ENCODE measurements around the gene B3GALT6.

B3GALT6 gene

GRCh38 chr1:1262758-1263157 lies 30.7 kb downstream of the B3GALT6 start:
- no peak for DNase-seq (ENCODE audit: low spot score)

DNA sequence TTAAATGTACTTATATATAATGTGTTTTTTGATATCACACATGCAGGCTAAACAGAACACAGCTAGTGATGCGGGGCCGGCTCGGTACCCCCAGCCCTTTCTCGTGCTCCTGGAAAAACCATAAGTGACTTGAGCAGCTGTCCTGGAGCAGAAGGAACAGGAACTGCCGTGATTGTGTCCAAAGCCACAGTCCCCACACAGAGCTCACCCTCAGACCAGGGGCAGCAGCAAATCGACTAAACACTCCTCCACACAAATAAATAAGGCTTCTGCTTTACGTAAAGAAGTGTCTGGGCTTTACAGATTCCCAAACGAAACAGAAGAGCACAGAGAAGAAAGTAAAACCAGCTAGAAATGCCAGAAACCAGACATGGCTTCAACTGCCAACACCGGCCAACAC lies 32.0 kb downstream of the B3GALT6 start:
- no peak for DNase-seq (ENCODE audit: low spot score)

GRCh38 chr1:1264868-1265272 lies 32.8 kb downstream of the B3GALT6 start:
- DNase-seq (ENCODE audit: low spot score) = no peak

DNA sequence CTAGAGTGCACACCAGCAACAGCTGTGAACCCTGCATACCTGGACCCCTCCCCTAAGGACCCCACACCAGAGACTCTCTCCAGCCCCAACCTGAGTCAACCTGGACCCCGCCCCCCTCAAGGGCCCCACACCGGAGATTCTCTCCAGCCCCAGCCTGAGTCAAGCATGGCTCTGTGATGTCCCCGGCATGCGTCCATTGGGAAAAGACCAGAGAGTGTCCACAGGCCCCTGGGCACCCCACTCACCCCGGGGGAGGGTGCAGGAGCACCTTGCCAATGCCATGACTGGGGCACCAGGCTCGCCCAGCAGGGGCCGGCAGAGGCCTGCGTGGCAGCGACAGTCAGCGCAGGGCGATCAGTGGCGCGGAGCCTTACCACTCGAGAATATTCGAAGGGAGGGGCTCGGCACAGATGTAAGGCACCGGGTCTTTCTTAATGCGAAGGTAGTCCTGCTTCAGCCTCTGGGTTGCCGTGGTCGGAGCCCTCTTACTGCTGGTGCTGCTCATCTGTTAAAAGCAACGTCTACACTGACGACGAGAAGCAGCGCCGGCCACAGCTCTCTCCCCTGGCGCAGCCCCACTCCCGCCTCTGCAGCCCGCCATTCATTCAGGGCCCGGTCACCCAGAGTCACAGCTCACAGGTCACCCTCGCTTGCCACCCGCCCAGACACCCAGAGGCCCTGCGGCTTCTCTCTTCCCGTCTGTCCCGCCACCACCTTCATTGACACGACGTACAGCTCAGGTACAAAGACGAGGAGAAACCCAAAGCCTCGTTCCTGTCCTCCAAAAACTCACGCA lies 35.6 kb downstream of the B3GALT6 start:
- DNase-seq (ENCODE audit: low spot score) = no peak

DNA sequence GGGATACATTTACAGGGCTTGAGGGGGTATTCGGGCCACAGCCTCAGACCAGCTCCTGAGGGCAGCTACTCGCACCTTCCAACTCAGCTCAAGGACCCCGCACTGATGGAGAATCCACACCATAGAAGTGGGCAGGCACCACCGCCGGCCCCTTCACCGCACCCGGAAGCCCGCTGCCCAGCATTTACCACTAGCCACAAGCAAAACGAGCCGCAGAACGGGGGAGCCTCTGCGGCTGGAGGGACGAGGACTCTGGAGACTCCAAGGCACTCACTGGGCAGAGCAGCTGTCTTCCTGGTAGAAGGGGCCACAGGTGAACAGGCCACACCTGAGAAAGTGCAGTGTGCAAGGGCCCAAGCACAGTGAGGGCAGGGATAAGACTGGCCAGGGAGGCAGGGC lies 36.2 kb downstream of the B3GALT6 start:
- no peak for DNase-seq (ENCODE audit: low spot score)

DNA sequence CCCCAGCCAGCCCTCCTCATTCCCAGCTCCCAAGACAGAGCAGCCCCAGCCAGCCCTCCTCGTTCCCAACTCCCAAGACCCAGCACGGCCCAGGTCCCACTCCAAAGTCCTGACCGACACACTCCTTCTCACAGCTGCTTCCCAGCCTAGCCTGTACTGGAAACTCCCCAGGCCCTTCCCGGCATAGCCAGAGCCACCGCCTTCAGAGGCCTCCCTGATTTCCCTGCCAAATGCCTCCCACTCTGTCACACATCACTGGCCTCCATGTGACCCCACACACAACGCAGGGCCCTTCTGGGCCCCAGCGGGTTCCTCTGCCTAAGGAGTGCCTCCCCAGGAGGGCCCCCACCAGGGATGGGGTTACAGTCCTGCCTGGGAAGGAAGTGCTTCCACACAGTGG lies 38.8 kb downstream of the B3GALT6 start:
- no peak for DNase-seq (ENCODE audit: low spot score)

- no peak for DNase-seq (ENCODE audit: low spot score)
These were observed 40.5 kb downstream of the B3GALT6 start for GRCh38 chr1:1272341-1273208.

DNA sequence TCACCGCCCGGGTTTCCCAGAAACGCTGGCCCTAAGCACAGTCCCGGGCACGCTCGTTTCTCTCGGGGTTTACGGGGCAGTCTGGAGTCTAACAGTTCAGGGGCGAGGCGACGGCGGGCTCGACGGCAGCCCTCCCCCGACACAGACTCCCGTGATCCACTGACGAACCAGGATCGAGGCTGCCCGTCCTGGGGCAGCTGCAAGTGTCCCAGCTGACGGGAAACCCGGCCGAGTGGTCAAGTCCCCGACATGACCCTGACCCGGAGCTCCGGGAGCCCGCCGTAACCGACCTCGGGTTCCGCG lies 41.1 kb downstream of the B3GALT6 start:
- no peak for DNase-seq (ENCODE audit: low spot score)

DNA sequence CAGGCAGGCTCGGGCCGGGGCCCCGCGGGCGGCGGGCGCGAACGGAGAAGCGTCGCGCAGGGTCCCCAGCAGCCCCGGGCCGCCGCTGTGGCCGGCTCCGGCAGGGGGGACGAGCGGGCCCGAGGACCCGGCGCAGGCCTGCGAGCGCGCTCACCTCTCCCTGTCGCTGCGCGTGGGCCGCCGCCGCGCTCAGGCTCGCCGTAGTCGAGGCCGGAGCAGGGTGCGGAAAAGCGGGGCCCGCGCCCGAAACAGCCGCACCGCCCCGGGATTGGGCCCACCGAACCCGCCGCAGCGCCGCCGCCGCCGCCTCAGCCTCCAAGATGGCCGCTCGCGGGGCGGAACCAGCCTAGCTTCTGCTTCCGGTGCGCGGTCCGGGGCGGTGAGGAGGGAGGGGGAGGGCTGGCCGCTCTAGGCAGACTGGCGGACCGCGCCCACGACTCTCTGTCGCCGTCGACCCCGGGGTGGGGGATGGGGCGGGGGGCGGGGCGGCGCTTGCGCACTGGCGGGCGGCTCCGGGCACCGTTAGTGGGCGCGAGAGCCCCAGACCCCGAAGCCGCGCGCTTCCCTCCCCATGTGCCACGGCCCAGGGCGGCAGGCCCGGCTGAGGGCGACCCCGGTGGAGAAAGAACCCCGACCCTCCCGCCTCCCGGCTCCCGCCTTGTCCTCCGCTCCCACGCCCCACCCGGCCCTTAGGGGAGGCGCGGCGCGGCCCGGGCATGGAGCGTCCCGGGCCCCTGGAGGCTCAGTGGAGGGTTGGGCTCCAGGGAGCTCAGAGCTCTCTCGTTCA lies 41.7 kb downstream of the B3GALT6 start, which contains the start of gene UBE2J2:
TSS of gene UBE2J2 (minus strand) at position 343 of the 787 bp plus-strand sequence. CDS start 5,862 bp downstream, outside the sequence.
- peak; percentile 96 for DNase-seq (ENCODE audit: low spot score)

DNA sequence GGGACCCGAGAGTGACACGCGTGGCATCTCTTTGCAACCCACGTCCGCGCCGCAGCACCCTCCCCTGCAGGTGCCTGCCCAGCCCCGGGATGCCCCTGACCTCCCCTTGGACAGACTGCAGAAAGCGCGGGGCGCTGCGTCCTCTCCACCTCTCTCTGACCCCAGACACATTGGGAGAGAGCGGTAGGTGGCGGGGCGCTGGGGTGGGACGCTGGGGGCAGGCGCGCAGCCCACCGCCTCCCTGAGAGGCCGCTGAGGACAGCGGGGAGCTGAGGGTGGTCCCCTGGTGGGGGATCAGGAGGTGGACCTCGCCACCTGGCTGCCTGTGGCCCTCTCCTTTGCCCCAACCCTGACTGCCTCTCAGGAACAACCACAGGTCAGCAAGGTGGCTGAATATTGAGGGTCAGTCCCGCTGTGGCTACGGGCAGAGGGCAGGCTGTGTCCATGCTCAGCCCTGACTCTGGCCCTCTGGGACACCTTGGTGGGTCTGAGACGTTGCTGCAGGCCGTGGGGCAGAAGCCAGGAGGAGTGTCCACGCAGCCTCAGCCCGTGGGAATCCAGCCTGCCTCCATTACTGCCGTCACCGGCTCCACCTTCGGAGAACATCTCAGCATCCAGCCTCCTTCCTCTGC lies 42.4 kb downstream of the B3GALT6 start:
- no peak for DNase-seq (ENCODE audit: low spot score)

GRCh38 chr1:1274931-1275431 lies 42.9 kb downstream of the B3GALT6 start:
- DNase-seq (ENCODE audit: low spot score) = no peak

DNA sequence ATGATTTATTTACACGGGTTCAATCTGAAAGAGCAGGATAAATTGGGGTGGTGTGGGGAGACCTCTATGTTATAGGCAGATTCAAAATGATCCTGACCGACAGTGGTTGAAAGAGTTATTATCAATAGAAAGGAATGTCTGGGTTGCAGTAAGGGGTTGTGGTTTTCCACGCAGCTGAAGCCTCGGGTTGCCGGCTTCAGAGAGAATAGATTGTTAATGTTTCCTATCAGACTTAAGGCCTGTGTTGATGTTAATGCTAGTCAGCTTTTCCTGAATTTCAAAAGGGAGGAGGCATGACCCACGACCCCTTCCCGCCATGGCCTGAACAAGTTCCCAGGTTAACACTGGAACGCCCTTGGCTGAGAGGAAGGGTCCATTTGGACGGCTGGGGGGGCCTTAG lies 43.8 kb downstream of the B3GALT6 start:
- no peak for DNase-seq (ENCODE audit: low spot score)

DNA sequence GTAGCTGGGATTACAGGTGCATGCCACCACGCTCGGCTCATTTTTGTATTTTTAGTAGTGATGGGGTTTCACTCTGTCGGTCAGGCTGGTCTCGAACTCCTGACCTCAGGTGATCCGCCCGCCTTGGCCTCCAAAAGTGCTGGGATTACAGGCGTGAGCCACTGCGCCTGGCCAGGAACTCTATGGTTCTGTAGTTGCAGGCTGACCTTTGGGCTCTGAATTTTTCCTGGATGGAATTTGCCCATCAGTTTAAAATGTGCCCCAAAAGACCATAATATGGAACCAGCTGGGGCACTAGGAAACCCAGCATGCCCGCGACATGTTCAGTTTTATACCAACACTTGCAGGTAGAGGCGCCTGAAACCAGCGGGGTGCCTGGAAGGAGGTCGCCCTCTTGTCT lies 46.6 kb downstream of the B3GALT6 start:
- no peak for DNase-seq (ENCODE audit: low spot score)

- no peak for DNase-seq (ENCODE audit: low spot score)
These were observed 47.0 kb downstream of the B3GALT6 start for GRCh38 chr1:1279028-1279427.

- DNase-seq (ENCODE audit: low spot score) = no peak
These were observed 48.9 kb downstream of the B3GALT6 start for GRCh38 chr1:1280782-1281481.

DNA sequence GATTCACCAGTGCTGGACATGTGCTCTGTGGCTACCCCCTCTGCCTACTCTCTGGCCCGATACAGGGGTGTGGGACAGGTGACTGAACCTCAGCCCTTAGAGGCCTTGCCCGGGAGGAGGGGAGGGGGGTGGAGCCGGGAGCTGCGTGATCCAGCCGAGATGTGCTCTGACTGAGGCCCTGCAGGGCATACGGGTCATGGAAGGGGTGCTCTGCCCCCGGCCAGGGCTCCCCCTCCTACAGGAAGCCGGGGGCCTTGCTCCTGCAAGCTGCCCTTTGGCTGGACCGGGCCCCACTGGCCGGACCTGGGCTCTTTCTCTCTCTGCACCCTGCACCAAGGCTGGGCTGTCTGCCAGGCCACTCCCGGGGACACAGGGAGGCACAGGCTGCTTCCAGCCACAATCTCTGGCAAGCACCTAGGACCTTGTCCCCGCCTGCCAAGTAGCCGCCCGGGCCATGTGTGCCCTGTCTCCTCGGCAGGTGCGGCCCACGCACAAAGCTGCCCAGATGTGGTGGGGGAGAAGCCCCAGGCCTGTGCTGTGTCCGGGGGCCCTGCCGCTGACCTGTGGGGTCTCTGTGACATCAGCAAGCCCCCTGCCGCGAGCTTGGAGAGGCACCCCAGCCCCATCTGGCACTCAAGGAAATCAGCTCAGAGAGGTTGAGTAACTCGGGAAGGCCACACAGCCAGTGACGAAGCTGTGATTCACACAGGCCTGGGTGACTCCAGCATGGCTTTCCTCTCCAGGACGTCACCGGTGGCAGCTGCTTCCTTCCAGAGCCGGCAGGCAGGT lies 49.7 kb downstream of the B3GALT6 start:
- DNase-seq (ENCODE audit: low spot score) = no peak

GRCh38 chr1:1282998-1283397 lies 51.0 kb downstream of the B3GALT6 start:
- DNase-seq (ENCODE audit: low spot score) = no peak

- DNase-seq (ENCODE audit: low spot score) = no peak
These were observed 51.8 kb downstream of the B3GALT6 start for GRCh38 chr1:1283821-1284220.
